H1 (cell line): Measurements from ENCODE around the gene RINT1.

Source experiments
- CREB1 ChIP-seq: IDR thresholded peaks from 2 replicates; pipeline ENCODE4 v1.6.1; 2012; ENCODE audit warnings: inconsistent platforms
- EGR1 ChIP-seq: IDR thresholded peaks from 2 replicates; pipeline ENCODE4 v1.6.1; 2011; ENCODE audit warnings: low read depth, low read length, borderline replicate concordance
- GABPA ChIP-seq: IDR thresholded peaks from 2 replicates; pipeline ENCODE4 v1.6.1; 2011; ENCODE audit warnings: mild to moderate bottlenecking, low read length, moderate library complexity, borderline replicate concordance; ENCODE audit not compliant: insufficient read depth
- POLR2AphosphoS5 ChIP-seq: IDR thresholded peaks from 2 replicates; pipeline ENCODE4 v1.6.1; 2011; ENCODE audit warnings: low read depth, low read length

DNA sequence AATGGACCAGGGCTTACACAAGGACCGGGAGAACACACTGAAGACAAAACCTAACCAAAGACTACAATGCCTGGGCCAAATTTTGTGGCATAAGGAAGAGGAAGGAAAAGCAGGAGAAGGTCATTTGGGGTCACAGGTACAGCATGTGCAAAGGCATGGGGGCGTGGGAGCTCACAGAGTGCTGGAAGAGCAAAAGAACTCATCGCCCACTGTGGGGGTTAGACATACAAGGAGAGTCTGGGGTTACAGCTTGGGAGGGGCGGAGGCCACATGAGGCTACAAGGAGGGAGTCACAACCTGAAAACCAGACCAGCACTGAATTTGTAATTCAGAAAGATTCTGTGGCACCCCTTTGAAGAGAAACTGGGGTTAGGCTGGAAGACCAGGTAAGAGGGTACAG lies 19.6 kb upstream of the RINT1 start:
- TF ChIP-seq POLR2AphosphoS5, result no peak
- no peak for TF ChIP-seq EGR1
- no peak for TF ChIP-seq CREB1
- TF ChIP-seq GABPA, result no peak
